NB4 (cell line): Measurements from ENCODE around the gene ZFYVE1.

Experiments used
- MYC ChIP-seq: IDR thresholded peaks from 2 replicates; pipeline ENCODE4 v1.6.1; 2011; ENCODE audit warnings: low read depth, low read length
- POLR2A ChIP-seq: IDR thresholded peaks from 2 replicates; pipeline ENCODE4 v1.6.1; 2011; ENCODE audit warnings: mild to moderate bottlenecking; ENCODE audit not compliant: insufficient read length; ENCODE audit errors: extremely low read depth
- TF ChIP-seq, protein P1 (sequence below): IDR thresholded peaks from one replicate; pipeline ENCODE4 v1.5.1; 2012; ENCODE audit warnings: low read depth, low read length
- TF ChIP-seq, protein P2 (sequence below): IDR thresholded peaks from 2 replicates; pipeline ENCODE4 v1.6.1; 2011; ENCODE audit warnings: low read depth, low read length

DNA sequence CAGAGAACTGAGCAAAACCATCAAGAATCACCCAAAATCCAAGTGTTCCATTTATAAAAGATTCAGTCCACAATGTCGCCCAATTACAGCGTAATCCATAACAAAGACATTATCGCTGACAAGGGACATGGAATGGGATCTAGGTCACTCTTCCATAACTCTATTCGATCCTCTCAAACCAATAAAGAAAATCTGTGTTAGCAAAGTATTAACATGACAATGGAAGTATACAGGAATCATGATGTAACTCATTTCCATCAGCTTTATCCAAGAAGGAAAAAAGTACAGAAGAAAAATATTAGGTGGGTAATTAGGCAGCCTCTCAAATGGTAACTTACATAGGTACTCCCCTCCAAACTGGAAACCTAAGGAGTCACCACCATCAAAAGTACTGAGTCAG is 4.9 kb downstream of the ZFYVE1 start:
- TF ChIP-seq, protein P1, sequence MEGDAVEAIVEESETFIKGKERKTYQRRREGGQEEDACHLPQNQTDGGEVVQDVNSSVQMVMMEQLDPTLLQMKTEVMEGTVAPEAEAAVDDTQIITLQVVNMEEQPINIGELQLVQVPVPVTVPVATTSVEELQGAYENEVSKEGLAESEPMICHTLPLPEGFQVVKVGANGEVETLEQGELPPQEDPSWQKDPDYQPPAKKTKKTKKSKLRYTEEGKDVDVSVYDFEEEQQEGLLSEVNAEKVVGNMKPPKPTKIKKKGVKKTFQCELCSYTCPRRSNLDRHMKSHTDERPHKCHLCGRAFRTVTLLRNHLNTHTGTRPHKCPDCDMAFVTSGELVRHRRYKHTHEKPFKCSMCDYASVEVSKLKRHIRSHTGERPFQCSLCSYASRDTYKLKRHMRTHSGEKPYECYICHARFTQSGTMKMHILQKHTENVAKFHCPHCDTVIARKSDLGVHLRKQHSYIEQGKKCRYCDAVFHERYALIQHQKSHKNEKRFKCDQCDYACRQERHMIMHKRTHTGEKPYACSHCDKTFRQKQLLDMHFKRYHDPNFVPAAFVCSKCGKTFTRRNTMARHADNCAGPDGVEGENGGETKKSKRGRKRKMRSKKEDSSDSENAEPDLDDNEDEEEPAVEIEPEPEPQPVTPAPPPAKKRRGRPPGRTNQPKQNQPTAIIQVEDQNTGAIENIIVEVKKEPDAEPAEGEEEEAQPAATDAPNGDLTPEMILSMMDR: no peak
- no peak for TF ChIP-seq POLR2A
- TF ChIP-seq, protein P2, sequence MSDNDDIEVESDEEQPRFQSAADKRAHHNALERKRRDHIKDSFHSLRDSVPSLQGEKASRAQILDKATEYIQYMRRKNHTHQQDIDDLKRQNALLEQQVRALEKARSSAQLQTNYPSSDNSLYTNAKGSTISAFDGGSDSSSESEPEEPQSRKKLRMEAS: no peak
- no peak for TF ChIP-seq MYC
